GM10266 (cell line): ENCODE data around the gene IL9.

Experiments used
- DNase-seq: peaks from one replicate; pipeline ENCODE4 v3.0.0; 2012; ENCODE audit errors: extremely low spot score
- TF ChIP-seq, protein P1 (sequence below): IDR thresholded peaks from 2 replicates; pipeline ENCODE4 v1.5.1; 2012; ENCODE audit warnings: mild to moderate bottlenecking, low read depth; ENCODE audit not compliant: control insufficient read depth, insufficient read depth; ENCODE audit errors: missing control alignments

IL9 gene

DNA sequence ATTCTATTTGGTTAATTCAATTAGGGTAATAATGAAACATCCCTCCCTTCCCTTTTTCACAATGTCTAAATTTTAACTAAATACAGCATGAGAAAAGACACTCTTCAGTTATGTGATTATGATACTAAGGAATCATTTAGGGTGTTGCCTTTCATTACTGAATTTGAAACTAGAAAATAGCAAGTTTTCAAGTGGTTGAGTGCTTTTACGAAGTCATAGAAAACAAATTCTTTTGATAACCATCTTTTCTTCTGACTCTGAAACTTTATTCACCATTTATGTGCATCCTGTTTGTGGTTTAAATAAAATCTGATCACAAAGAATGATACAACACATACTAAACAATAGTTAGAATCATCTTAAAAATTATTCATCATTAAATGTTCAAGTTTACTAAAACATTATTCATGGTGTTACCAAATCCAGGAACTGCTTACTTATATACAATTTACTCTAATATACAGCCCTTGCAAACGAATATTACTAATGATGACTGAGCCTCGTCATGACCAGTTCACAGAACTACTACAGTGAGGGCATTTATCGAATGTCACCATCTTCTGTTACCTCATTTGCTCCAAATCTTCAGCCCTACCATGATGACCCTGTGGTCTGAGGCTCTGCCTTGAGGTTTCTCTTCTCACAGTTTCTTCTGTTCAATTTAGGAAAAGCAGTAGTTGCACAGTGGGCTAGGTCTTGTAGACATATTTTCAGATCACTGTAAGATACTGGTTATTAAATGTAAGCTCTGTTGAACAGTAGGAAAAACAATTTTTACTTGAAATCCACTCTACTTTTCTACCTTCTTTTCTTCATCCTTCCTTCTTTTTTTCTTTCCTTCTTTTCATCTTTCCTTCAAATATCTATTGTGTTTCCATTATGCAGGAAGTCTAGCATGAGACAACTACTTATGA lies 18.3 kb upstream of the IL9 start:
- no peak for DNase-seq
- TF ChIP-seq, protein P1, sequence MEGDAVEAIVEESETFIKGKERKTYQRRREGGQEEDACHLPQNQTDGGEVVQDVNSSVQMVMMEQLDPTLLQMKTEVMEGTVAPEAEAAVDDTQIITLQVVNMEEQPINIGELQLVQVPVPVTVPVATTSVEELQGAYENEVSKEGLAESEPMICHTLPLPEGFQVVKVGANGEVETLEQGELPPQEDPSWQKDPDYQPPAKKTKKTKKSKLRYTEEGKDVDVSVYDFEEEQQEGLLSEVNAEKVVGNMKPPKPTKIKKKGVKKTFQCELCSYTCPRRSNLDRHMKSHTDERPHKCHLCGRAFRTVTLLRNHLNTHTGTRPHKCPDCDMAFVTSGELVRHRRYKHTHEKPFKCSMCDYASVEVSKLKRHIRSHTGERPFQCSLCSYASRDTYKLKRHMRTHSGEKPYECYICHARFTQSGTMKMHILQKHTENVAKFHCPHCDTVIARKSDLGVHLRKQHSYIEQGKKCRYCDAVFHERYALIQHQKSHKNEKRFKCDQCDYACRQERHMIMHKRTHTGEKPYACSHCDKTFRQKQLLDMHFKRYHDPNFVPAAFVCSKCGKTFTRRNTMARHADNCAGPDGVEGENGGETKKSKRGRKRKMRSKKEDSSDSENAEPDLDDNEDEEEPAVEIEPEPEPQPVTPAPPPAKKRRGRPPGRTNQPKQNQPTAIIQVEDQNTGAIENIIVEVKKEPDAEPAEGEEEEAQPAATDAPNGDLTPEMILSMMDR, result no peak

DNA sequence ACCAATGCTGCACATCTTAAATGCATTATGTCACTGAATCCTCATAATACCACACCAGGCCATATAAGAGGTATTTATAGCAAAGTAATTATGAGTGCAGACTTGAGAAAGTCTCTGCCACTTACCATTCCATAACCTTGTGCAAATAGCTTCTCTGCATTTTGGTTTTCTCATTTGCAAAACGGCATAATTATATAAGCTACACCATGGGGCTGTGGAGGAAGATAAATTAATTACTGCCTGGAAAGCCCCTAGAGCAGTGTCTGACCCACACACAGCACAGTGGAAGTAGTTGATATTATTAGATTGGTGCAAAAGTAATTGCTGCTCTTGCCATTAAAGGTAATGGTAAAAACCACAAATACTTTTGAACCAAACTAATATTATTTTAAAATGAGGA lies 9.5 kb upstream of the IL9 start:
- no peak for DNase-seq
- TF ChIP-seq, protein P1, result no peak

DNA sequence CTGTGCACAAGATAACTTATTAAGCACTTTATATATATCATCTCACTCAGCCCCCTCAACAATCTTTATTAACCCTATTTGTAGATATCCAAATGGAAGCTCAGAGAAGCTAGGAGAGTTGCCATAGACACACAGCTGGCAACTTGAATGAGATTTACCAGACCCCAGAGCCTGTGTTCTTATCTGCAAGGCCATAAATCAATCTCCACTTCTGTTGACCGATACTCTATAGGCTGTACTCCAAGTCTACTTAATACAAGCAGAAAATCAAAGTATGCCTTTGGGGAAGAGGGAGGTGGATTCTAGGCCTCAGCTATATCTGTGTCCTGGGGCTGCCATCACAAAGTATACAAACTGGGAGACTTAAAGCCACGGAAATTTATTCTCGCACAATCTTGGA lies 6.0 kb upstream of the IL9 start:
- no peak for DNase-seq
- TF ChIP-seq, protein P1, result no peak

DNA sequence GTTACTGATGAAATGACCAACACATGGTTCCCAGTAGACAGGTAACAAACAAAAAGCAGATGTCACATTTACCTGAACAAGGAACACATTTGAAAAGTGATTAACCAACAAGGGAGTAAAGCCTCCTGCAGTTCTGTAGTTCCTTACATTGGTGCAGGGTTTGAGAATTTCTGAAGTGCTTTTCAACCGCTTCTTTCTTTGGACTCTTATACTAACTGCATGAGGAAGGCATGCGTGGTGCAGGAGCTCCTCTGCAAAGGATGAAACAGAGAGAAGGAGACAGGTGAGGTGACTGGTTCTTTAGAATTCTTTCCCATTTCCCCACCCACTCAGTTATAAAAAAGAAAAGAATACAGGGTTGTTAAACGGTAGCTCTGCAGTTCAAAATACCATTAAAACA lies 4.6 kb upstream of the IL9 start:
- no peak for DNase-seq
- TF ChIP-seq, protein P1, result no peak

DNA sequence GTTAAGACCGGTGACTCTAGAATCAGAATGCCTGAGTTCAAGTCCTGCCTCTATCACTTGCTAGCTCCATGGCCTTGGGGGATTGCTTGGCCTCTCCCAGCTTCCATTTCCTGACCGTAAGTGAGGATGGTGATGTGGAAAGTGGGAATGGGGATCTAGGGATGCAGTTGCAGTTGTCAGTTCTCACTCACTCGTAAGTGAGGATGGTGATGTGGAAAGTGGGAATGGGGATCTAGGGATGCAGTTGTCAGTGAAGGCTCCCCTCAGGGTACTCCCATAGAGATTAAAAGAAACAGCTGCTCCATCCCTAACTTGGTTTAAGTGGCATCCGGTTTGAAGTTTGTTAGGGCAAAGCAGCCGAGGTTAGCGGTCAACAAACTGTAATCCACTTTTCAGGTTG lies 3.0 kb upstream of the IL9 start:
- TF ChIP-seq, protein P1, result no peak
- no peak for DNase-seq

DNA sequence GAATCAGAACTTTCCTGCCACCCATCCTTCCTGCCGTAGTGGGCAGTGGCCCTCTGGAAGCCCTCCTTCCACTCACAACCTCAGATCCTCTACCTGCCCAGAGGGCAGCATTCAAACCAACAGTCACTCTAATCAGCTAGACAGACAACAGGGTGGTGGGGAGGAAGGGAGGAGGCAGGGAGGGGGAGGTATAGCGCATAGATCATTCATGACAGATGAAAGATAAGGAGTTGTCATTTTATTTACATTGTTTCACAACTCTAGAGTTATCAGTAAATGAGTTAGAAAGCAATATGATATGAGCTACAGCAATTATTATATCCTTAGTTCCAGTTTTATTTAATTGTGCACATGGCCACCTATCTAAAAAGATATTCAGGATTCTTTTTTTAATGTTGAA lies 852 bp downstream of the IL9 start:
- no peak for DNase-seq
- TF ChIP-seq, protein P1, result no peak

DNA sequence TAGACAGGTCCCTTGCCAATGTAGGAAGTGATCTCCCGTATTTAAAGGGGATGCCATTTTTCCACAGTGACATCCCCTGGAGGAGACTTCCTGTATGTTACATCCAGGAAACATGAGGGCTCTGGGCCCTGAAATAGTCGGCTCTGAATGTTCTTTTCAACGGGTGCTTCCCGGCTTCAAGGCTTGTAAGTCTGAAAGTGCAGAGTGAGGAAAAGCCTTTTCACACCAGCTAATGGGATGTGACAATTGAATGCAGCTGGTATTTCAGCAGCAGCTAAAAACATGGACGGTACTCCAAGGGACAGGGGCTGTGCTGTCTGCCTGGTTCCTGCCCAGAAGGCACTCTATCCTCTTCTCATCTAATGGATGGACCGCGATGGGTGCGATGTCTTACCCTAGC lies 1.4 kb downstream of the IL9 start:
- TF ChIP-seq, protein P1, result no peak
- DNase-seq, result no peak
